Urinary bladder (tissue), 4 donors: Measurements from ENCODE around the gene PRRC1. TPM values are rescaled to one million over a fixed set of nuclear protein-coding genes. Genes with fewer than 3 reads are reported as not detected.
"Not testable (repeated sequence)": the region's sequence is repeated elsewhere in the genome, so short reads cannot be mapped to it uniquely, and the experiment has no call there.

ENCODE experiments used
- DNase-seq: peaks from one replicate; pipeline ENCODE4 v3.0.0-alpha.2; 2015; ENCODE audit errors: extremely low spot score
- H3K27ac ChIP-seq: one replicate; pipeline ENCODE4 v1.5.1; 2013; ENCODE audit warnings: low read depth, mild to moderate bottlenecking, moderate library complexity
- H3K36me3 ChIP-seq: one replicate; pipeline ENCODE4 v1.6.1; 2013; ENCODE audit warnings: mild to moderate bottlenecking, moderate library complexity; ENCODE audit not compliant: insufficient read depth
- H3K4me1 ChIP-seq: one replicate; pipeline ENCODE4 v1.6.1; 2013; ENCODE audit warnings: mild to moderate bottlenecking, moderate library complexity; ENCODE audit not compliant: insufficient read depth
- H3K4me3 ChIP-seq: one replicate; pipeline ENCODE4 v1.5.1; 2013; ENCODE audit warnings: low read depth, low read length
- WGBS: extraction: QIAGEN DNeasy Blood & Tissue Kit; methylation state at CpG from one replicate; pipeline ENCODE4 v1.1.7; 2013; 5-methylcytosine and 5-hydroxymethylcytosine counted together
- polyA plus RNA-seq: library from polyadenylated mRNA; stranded (reverse); fragments of 200-250 nt; gene quantifications from one replicate; pipeline ENCODE4 v1.2.3, GENCODE V29; 2013
- total RNA-seq: library from RNA; depleted of rRNA; stranded (reverse); fragments of >200 nt; gene quantifications from one replicate; pipeline ENCODE4 v1.2.3, GENCODE V29; 2014
- donor health status: healthy with polysubstance abuse.
- donor health status: healthy.

The PRRC1 gene
- total and polyA plus RNA-seq, 2 donors: 20.8 to 108 TPM

DNA sequence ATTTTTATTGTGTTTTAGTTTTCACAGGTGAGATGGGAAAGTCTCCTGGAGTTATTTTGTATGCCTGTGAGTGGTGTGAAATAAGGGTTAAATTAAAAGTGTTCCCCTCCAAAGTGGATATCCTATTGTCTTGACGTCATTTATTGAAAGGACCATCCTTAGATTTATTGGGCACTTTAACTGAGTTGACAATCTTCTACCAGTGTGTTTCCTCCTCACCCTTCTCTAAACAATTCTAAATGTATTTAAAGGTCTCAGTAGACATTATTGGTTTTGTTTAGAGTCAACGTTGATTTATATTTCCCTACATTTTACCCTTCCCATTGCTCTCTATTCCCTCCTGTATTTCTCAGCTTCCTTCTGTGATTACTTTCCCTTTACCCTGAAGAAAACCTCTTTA, 40.8 kb downstream of the PRRC1 start:
- 73% methylated on average over 2 of the region's 2 CpGs for WGBS
- Histone ChIP-seq H3K4me1 (no peaks in the 10 kb centered on the region), H3K4me3 (no peak overlapping the region), H3K27ac (no peak overlapping the region), H3K36me3 (peaks cover 2% of the 10 kb centered on the region)
- DNase-seq: no peak

DNA sequence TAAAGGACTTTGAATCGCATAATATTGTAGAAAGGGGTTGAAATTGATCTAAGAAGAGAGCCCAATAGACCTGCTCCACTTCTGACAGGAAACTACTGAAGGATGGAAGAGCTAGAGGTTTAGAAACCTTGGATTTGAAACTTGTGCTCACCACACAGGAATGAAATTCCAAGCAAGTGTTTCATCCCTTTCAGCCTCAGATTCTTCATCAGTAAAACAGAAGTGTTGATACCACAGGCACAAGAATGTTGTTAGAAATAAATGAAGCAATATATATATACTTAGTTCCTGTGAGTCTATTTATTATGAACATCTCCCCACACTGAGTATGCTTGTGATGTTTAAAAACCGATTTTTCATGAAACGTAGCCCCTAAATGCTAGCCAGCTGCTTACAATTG, 43.8 kb downstream of the PRRC1 start:
- H3K4me3 ChIP-seq: no peak overlapping the region
- no peak for DNase-seq
- WGBS: 77% methylated on average over 3 of the region's 3 CpGs
- no peaks in the 10 kb centered on the region for H3K4me1 ChIP-seq
- no peak overlapping the region for H3K27ac ChIP-seq
- H3K36me3 ChIP-seq: no peaks in the 10 kb centered on the region

DNA sequence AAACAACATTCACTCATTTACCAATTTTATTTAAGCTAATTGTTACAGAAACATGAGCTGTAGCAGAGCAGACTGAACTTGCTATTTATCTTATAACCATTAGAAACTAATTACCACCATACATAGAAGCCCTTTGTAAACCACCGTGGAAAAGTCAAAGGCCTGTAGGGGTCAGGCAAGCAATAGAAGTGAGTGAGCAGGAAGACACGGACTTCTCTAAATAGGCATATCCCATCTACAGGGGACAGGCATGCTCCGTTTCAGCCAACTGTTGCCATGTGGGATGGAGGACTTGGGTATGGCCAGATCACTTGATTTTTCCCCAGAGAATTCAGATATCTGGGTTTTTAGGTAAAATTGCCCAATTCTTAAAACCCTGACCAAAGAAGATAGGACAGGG, 44.8 kb downstream of the PRRC1 start:
- Histone ChIP-seq H3K4me1 (no peaks in the 10 kb centered on the region), H3K27ac (no peak overlapping the region), H3K36me3 (no peaks in the 10 kb centered on the region), H3K4me3 (no peak overlapping the region)
- DNase-seq: no peak
- 23% methylated on average over 3 of the region's 3 CpGs for WGBS

DNA sequence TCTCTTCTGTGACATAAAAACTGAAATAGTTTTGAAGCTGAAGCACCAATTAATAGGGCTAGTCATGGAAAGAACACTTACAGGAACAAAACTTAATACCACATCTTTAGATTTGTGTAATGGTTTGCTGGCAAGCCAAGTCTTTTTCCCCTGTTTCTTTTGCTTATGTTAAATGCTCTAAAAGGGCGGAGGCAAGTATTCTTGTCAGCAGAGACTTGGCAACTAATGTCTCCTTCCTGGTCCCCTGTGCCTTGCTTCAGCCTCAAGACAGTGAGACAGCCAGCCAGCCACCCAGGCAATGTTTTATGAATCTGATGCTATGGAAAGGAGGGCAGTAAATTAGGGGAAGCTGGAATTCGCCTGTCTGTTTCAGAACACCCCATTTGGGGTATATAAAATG, 45.7 kb downstream of the PRRC1 start:
- Histone ChIP-seq H3K4me3 (no peak overlapping the region), H3K27ac (no peak overlapping the region), H3K36me3 (no peaks in the 10 kb centered on the region), H3K4me1 (no peaks in the 10 kb centered on the region)
- 46% methylated on average over 2 of the region's 2 CpGs for WGBS
- DNase-seq: no peak

DNA sequence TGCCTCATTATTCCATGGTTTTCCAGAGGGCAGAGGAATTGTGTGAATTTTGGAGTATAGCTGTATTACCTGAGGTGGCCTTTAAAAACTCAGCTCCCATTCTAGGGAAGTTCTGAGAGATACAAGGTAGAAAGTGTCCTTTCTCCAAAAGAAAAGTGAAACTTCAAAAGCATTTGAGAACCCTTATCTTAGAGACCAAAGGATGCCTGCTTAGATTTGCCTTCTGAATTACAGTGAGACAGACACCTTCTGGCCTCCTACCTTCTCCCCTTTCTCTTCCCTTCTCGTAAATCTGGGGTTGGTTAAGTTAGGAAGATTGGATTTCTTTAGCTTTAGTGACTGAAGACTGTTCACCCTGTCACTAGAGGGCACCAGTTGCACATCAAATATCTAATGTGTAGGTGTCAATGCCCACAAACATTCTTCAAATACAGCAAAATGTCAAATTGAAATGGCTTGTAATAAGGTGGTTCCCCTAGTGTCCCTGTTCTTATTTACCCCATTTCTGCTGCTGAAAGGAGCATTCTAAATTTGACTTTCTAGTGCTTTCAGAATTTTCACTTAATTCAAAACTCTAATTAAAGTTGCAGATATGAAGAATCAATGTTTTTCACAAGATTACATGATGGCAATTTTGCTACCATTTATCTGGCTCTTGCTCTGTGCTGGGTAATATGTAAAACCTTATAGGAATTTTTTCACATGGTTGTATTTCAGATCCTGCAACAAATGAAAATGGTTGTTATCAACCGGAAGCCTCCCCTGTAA, 46.7 kb downstream of the PRRC1 start:
- Histone ChIP-seq H3K27ac (no peak overlapping the region), H3K36me3 (no peaks in the 10 kb centered on the region), H3K4me1 (no peaks in the 10 kb centered on the region), H3K4me3 (no peak overlapping the region)
- WGBS: 55% methylated on average over 2 of the region's 2 CpGs
- no peak for DNase-seq

DNA sequence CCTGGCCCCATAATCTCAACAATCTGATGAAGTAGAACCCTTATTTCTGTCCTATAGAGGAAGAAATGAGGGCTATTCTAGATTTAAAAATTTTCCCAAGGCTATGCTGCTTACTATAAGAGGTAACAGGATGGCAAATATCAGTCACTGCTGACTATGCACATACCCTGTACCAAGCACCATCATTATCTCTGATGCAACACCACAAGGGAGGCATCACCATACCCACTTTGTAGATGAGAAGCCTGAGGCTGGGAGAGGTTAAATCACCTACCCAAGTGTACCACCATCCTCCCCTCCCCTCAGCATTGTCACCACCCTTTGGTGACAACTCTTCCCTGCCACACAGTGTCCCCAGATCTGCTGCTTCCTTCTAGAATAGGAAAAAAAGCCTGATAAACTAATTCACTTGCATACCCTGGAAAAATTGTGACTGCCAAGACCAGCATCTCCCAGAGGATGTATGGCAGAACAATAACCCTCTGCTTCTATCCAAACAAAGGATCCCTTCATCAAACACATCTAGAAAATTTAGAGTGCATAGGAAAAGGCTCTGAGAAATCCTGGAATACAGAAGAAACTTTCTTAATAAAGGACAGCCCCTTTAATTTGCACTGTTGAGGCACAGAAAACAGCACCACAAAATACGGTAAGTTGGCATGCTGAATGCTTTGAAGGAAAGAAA, 48.3 kb downstream of the PRRC1 start:
- no peaks in the 10 kb centered on the region for H3K4me1 ChIP-seq
- DNase-seq: no peak
- H3K27ac ChIP-seq: no peak overlapping the region
- H3K36me3 ChIP-seq: no peaks in the 10 kb centered on the region
- 86% methylated on average over 1 of the region's 1 CpG for WGBS
- H3K4me3 ChIP-seq: no peak overlapping the region

DNA sequence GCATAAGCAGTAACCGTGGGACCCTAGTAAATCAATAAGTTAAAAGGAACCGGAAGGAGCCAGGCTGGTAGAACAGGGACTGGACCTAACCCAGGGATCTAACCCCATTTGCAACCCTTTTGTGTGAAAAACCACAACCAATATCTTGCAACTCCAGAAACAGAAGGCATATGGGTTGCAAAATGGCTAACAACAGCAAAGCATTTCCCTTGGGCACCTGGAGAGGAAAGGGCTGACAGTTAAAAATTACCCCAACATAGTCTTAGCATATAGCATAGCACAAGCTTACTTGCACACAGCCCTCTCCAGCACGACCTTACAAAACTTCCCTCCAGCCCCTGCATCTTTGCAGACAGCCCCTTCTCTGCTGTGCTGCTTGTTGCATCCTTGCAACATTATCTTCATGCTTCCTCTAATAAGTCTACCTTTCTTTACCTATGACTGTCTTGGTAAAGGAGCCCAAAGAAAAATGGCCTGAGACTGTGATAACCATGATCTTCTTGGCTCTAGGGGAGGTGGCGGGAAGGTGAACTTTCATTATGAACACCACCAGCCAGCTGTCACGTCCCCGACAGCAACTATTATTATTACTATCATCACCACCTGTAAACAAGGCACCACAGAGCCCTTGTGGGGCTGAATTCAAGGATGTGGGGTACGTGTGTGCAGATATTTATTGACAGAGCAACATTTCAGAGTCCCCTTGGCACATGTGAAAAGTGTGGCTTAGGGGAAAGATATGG, 49.8 kb downstream of the PRRC1 start:
- no peak overlapping the region for H3K27ac ChIP-seq
- no peak for DNase-seq
- no peaks in the 10 kb centered on the region for H3K36me3 ChIP-seq
- no peaks in the 10 kb centered on the region for H3K4me1 ChIP-seq
- no peak overlapping the region for H3K4me3 ChIP-seq
- 77% methylated on average over 7 of the region's 7 CpGs for WGBS

DNA sequence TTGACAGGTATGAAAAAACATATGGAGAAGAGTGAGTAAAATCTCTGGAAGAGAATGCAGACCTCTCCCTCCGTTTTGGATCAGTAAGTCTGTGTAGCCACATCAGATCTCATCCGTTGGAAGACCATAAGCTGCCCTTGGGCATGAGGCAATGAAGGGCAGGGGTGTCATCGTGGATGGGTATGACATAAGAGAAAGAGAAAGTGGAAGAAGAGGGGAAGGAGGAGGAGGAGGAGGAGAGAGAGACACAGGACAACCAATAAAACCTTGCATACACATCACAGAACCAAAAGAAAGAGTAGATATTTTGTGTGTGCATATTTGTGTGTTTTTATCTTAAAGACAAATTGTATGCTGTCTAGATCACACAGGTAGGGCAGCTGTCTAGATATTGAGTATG, 50.7 kb downstream of the PRRC1 start:
- Histone ChIP-seq H3K36me3 (no peaks in the 10 kb centered on the region), H3K4me3 (no peak overlapping the region), H3K4me1 (no peaks in the 10 kb centered on the region), H3K27ac (no peak overlapping the region)
- no peak for DNase-seq
- WGBS: 65% methylated on average over 3 of the region's 3 CpGs

DNA sequence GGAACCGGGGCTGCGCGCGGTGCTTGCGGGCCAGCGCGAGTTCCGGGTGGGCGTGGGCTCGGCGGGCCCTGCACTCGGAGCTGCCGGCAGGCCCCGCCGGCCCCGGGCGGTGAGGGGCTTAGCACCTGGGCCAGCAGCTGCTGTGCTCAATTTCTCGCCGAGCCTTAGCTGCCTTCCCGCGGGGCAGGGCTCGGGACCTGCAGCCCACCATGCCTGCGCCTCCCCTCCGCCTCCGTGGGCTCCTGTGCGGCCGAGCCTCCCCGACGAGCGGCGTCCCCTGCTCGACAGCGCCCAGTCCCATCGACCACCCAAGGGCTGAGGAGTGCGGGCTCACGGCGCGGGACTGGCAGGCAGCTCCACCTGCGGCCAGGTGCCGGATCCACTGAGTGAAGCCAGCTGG, 52.0 kb downstream of the PRRC1 start:
- H3K4me1 ChIP-seq, H3K36me3 ChIP-seq, H3K4me3 ChIP-seq, DNase-seq, H3K27ac ChIP-seq: not testable (repeated sequence)
- 83% methylated on average over 40 of the region's 40 CpGs for WGBS

DNA sequence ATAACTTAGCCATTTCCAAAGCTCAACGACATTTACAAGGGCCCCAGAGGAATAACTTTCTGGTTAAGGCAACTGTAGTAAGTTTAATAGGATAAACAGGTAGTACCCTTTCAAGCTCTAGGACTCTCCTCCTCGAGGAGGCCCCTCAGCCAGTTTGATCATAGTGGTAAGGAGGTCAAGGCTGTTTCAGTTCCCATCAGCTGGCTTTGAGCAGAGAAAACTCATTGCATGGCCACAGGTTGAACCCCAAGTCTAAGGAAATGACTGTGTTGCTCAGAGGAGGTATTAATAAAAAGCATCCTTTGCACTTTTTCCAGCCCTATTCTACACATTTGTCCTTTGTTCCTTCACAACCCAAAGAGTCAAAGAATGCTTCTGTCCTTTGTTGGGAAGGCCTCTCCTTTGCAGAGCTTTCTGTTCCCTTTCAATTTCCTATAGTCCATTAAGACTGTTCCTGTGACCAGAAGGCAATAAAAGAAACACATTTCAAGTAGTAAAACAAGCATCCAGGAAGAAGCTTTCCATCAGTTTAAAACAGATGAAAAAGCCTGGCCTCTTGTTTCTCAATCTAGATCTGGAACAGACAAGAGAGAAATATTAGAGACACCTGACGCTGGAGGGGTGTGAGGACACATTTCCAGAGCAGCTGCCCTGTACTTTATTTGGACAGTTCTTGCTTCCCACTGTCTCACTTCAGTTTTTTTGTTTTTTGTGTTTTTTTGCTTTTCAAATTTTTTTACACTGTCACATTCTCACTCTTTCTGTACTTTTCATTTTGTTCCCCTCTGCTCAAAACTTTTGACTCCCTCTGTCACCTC, 54.1 kb downstream of the PRRC1 start:
- 62% methylated on average over 3 of the region's 3 CpGs for WGBS
- H3K4me3 ChIP-seq: no peak overlapping the region
- no peaks in the 10 kb centered on the region for H3K4me1 ChIP-seq
- no peak overlapping the region for H3K27ac ChIP-seq
- H3K36me3 ChIP-seq: no peaks in the 10 kb centered on the region
- DNase-seq: no peak

DNA sequence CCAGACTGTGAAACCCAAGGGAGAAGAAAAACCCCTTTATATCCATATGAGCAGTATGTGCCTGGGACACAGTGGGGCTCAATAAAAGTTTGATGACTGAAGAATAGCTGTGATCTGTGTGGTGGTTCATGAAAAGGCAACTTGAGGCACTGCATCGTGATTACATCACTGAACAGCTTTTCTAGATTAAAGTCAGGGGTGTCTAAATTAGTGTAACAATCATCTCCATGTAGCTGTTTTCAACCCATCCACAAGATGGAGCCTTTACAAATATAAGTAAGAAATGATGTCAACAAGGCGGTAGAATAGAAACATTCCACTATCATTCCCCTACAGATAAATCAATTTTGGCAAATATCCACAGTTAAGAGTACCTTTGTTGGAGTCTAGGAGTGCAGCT, 55.5 kb downstream of the PRRC1 start:
- Histone ChIP-seq H3K4me3 (no peak overlapping the region), H3K4me1 (no peaks in the 10 kb centered on the region), H3K27ac (no peak overlapping the region), H3K36me3 (no peaks in the 10 kb centered on the region)
- no peak for DNase-seq
- WGBS: 91% methylated on average over 2 of the region's 2 CpGs

DNA sequence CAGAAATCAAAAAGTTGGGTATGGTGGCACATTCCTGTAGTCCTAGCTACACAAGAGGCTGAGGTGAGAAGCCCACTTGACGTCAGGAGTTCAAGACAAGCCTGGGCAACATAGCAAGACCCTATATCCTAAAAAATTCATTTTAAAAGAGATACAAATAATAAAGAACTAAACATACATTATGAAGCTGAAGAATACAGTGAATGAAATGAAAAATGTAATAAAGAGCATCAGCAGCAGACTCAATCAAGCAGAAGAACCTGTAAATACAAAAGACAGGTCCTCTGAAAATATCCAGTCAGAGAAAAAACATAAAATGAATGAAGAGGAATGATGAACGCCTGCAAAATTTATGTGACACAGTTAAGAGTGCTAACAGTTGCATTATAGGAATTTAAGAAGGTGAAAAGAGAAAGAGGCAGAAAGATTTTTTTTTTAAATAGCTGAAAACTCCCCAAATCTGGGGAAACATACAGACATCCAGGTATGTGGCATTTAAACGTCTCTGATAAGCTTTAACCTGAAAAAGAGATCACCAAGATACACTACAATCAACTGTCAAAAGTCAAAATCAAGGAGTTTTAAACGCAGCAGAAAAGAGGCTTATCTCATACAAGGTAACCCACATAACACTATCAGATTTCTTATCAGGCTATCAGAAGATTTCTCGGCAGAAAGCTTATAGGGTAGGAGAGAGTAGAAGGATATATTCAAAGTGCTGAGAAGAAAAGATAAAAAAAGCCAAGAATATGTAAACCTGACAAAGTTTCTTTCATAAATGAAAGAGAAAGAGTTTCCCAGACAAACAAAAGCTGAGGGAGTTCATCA, 57.6 kb downstream of the PRRC1 start:
- no peaks in the 10 kb centered on the region for H3K4me1 ChIP-seq
- 79% methylated on average over 5 of the region's 5 CpGs for WGBS
- no peak overlapping the region for H3K4me3 ChIP-seq
- DNase-seq: no peak
- H3K27ac ChIP-seq: no peak overlapping the region
- H3K36me3 ChIP-seq: no peaks in the 10 kb centered on the region

DNA sequence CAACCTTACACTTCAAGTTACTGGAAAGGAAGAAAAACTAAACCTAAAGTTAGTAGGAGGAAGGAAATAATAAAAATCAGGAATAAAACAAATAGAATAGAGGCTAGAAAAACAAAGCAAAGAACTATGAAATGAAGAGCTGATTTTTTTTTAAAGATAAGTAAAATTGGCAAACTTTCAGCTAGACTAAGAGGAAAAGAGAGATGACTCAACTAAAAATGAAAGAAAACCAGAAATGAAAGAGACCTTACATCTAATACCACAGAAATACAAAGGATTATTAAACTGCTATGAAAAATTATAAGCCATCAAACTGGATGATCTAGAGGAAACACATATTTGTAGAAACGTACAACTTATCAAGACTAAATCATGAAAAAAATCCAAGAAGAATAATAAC, 60.0 kb downstream of the PRRC1 start:
- H3K4me3 ChIP-seq: no peak overlapping the region
- no peak for DNase-seq
- H3K4me1 ChIP-seq: no peaks in the 10 kb centered on the region
- 34% methylated on average over 1 of the region's 1 CpG for WGBS
- no peak overlapping the region for H3K27ac ChIP-seq
- H3K36me3 ChIP-seq: no peaks in the 10 kb centered on the region
